H9 (cell line): ENCODE data around the gene INPP5A. TPM values are rescaled to one million over a fixed set of nuclear protein-coding genes. Genes with fewer than 3 reads are reported as not detected.

Source experiments
- DNase-seq: peaks from one replicate; pipeline ENCODE4 v3.0.0-alpha.2; 2017
- H2AFZ ChIP-seq: one replicate; pipeline ENCODE4 v1.6.1; 2013; ENCODE audit warnings: mild to moderate bottlenecking, low read length, control low read depth, moderate library complexity
- H2AK5ac ChIP-seq: 2 replicates; pipeline ENCODE4 v1.6.1; 2013; ENCODE audit warnings: low read length, control low read depth, mixed read lengths; ENCODE audit not compliant: insufficient read length
- H2BK120ac ChIP-seq: one replicate; pipeline ENCODE4 v1.6.1; 2013; ENCODE audit warnings: low read depth, mild to moderate bottlenecking, low read length, control low read depth, inconsistent platforms; ENCODE audit not compliant: poor library complexity, severe bottlenecking
- H2BK12ac ChIP-seq: 2 replicates; pipeline ENCODE4 v1.6.1; 2013; ENCODE audit warnings: low read length, control low read depth, mixed read lengths, low read depth; ENCODE audit not compliant: insufficient read length
- H2BK15ac ChIP-seq: 2 replicates; pipeline ENCODE4 v1.6.1; 2013; ENCODE audit warnings: low read depth, low read length, control low read depth
- H2BK20ac ChIP-seq: one replicate; pipeline ENCODE4 v1.6.1; 2013; ENCODE audit warnings: low read depth, mild to moderate bottlenecking, low read length, control low read depth, inconsistent platforms; ENCODE audit not compliant: poor library complexity, severe bottlenecking
- H2BK5ac ChIP-seq: 2 replicates; pipeline ENCODE4 v1.6.1; 2013; ENCODE audit warnings: low read length, control low read depth, mixed read lengths; ENCODE audit not compliant: insufficient read length
- H3K14ac ChIP-seq: 2 replicates; pipeline ENCODE4 v1.6.1; 2013; ENCODE audit warnings: low read length, control low read depth; ENCODE audit not compliant: insufficient read depth
- H3K18ac ChIP-seq: 2 replicates; pipeline ENCODE4 v1.6.1; 2013; ENCODE audit warnings: low read depth, mild to moderate bottlenecking, mixed read lengths, low read length, control low read depth; ENCODE audit not compliant: insufficient read length
- H3K23ac ChIP-seq: 2 replicates; pipeline ENCODE4 v1.6.1; 2013; ENCODE audit warnings: low read length, control low read depth, mixed read lengths, low read depth; ENCODE audit not compliant: insufficient read length
- H3K23me2 ChIP-seq: 2 replicates; pipeline ENCODE4 v1.6.1; 2013; ENCODE audit warnings: low read depth, mild to moderate bottlenecking, mixed read lengths, low read length, control low read depth; ENCODE audit not compliant: insufficient read length, poor library complexity, severe bottlenecking
- H3K27ac ChIP-seq: 2 replicates; pipeline ENCODE4 v1.5.1; 2013; ENCODE audit warnings: low read length, control low read depth, mixed read lengths, low read depth; ENCODE audit not compliant: insufficient read length
- H3K27me3 ChIP-seq: 2 replicates; pipeline ENCODE4 v1.6.1; 2013; ENCODE audit warnings: low read length, control low read depth, inconsistent platforms; ENCODE audit not compliant: insufficient read depth
- H3K4ac ChIP-seq: 2 replicates; pipeline ENCODE4 v1.6.1; 2013; ENCODE audit warnings: low read depth, mild to moderate bottlenecking, control low read depth, inconsistent platforms, low read length, moderate library complexity
- H3K4me1 ChIP-seq: 2 replicates; pipeline ENCODE4 v1.6.1; 2013; ENCODE audit warnings: low read length, control low read depth, inconsistent platforms; ENCODE audit not compliant: insufficient read depth
- H3K4me2 ChIP-seq: 2 replicates; pipeline ENCODE4 v1.6.1; 2013; ENCODE audit warnings: low read length, control low read depth, mixed read lengths; ENCODE audit not compliant: insufficient read length, insufficient read depth
- H3K56ac ChIP-seq: 2 replicates; pipeline ENCODE4 v1.6.1; 2013; ENCODE audit warnings: low read depth, mild to moderate bottlenecking, mixed read lengths, low read length, control low read depth; ENCODE audit not compliant: insufficient read length
- H3K79me1 ChIP-seq: 2 replicates; pipeline ENCODE4 v1.6.1; 2013; ENCODE audit warnings: low read depth, mild to moderate bottlenecking, moderate library complexity, low read length, control low read depth, inconsistent platforms; ENCODE audit not compliant: insufficient read depth, poor library complexity, severe bottlenecking
- H3K79me2 ChIP-seq: 2 replicates; pipeline ENCODE4 v1.6.1; 2013; ENCODE audit warnings: low read length, control low read depth, inconsistent platforms; ENCODE audit not compliant: insufficient read depth
- H3K9ac ChIP-seq: 2 replicates; pipeline ENCODE4 v1.6.1; 2013; ENCODE audit warnings: low read length, control low read depth, mixed read lengths; ENCODE audit not compliant: insufficient read length; ENCODE audit errors: extremely low read depth
- H3K9me3 ChIP-seq: one replicate; pipeline ENCODE4 v1.6.1; 2013; ENCODE audit warnings: low read depth, low read length, inconsistent platforms; ENCODE audit not compliant: control insufficient read depth
- H3T11ph ChIP-seq: one replicate; pipeline ENCODE4 v1.6.1; 2013; ENCODE audit warnings: mild to moderate bottlenecking, low read length, control low read depth, inconsistent platforms
- H4K20me1 ChIP-seq: one replicate; pipeline ENCODE4 v1.6.1; 2013; ENCODE audit not compliant: control insufficient read depth, insufficient read length, insufficient read depth
- H4K5ac ChIP-seq: 2 replicates; pipeline ENCODE4 v1.6.1; 2013; ENCODE audit warnings: low read depth, mild to moderate bottlenecking, mixed read lengths, low read length, control low read depth; ENCODE audit not compliant: insufficient read length
- H4K8ac ChIP-seq: replicated peaks from 2 replicates; pipeline ENCODE4 v1.6.1; 2013; ENCODE audit warnings: low read length, control low read depth, mixed read lengths, low read depth; ENCODE audit not compliant: insufficient read length
- H4K91ac ChIP-seq: 2 replicates; pipeline ENCODE4 v1.6.1; 2013; ENCODE audit warnings: low read depth, mild to moderate bottlenecking, moderate library complexity, mixed read lengths, low read length, control low read depth; ENCODE audit not compliant: insufficient read length
- H3K27ac Mint-ChIP-seq, 3 experiments: 2 replicates in 2 of 3; 3 replicates in 1 of 3; pipeline ENCODE4 v1.8.0; 2020 to 2021; ENCODE audit warnings: mixed read lengths in 3 of 3, mild to moderate bottlenecking in 1 of 3, moderate library complexity in 1 of 3
- H3K27me3 Mint-ChIP-seq: 2 replicates; pipeline ENCODE4 v1.8.0; 2021; ENCODE audit warnings: low read depth, mild to moderate bottlenecking, moderate library complexity, mixed read lengths
- H3K36me3 Mint-ChIP-seq, 3 experiments: 2 replicates in 2 of 3; 3 replicates in 1 of 3; pipeline ENCODE4 v1.8.0; 2020 to 2021; ENCODE audit warnings: low read depth in 3 of 3, mixed read lengths in 3 of 3; ENCODE audit not compliant: insufficient read depth in 1 of 3
- H3K4me1 Mint-ChIP-seq, 2 experiments: 2 replicates each; pipeline ENCODE4 v1.8.0; 2020; ENCODE audit warnings: mixed read lengths in 2 of 2
- H3K4me3 Mint-ChIP-seq, 2 experiments: 2 replicates in 1 of 2; 3 replicates in 1 of 2; pipeline ENCODE4 v1.8.0; 2020 to 2021; ENCODE audit warnings: mild to moderate bottlenecking in 2 of 2, mixed read lengths in 2 of 2, moderate library complexity in 1 of 2
- H3K9me3 Mint-ChIP-seq, 2 experiments: 2 replicates in 1 of 2; 3 replicates in 1 of 2; pipeline ENCODE4 v1.8.0; 2020; ENCODE audit warnings: mild to moderate bottlenecking in 2 of 2, mixed read lengths in 2 of 2, moderate library complexity in 1 of 2
- WGBS: extraction: QIAGEN DNeasy Blood & Tissue Kit; methylation state at CpG from one replicate; pipeline ENCODE4 v1.1.7; 2013; ENCODE audit warnings: missing lambda C conversion rate, low lambda C conversion rate, mixed read lengths; ENCODE audit not compliant: insufficient read length; ENCODE audit errors: extremely low coverage; 5-methylcytosine and 5-hydroxymethylcytosine counted together
- total RNA-seq: library from RNA; stranded (reverse); gene quantifications from 2 replicates; pipeline ENCODE4 v1.2.1, GENCODE V29; 2021
- TF ChIP-seq, protein P1 (sequence below): fragments of 200-600 bp; sonication (generic); conservative IDR thresholded peaks from 3 replicates; pipeline ENCODE4 v1.8.0; 2021; ENCODE audit warnings: antibody characterized with exemption, mild to moderate bottlenecking

Gene INPP5A
- total RNA-seq, 1 experiment from 2014 or later: 17.7 TPM

DNA sequence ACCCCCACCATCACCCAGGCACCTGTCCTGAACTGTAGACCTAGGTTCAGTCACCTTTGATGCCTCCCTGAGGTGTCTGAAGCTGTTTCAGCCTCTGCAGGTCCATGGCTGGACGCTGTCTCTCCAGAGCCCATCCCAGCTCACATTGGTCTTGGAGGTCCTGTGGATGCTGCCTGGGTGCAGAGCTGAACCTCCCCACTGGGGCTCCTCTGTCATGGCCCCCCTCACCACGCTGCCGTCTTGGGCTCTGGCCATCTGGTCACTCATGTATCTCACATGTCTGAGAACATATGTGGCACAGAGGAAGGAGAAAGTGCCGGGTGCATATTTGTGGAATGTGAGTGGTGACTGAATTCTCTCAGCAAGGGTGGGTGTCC is 139.5 kb downstream of the INPP5A start:
- H2BK12ac ChIP-seq: no peak overlapping the region
- peaks cover 5 to 16% of the 10 kb centered on the region in 2 experiments; a peak in 3 of 5 replicates for H3K9me3 Mint-ChIP-seq
- H3K27ac ChIP-seq: no peak overlapping the region
- no peak overlapping the region for H3K9ac ChIP-seq
- no peak overlapping the region for H2BK20ac ChIP-seq
- no peaks in the 10 kb centered on the region; the same call in none of the 2 replicates for H3K27me3 Mint-ChIP-seq
- no peaks in the 10 kb centered on the region for H3K4me1 Mint-ChIP-seq
- no peaks in the 10 kb centered on the region for H3K27me3 ChIP-seq
- H3K4me1 ChIP-seq: no peaks in the 10 kb centered on the region
- H2BK120ac ChIP-seq: no peak overlapping the region
- H3K27ac Mint-ChIP-seq: no peak overlapping the region
- no peak overlapping the region for H2BK5ac ChIP-seq
- no peak overlapping the region for H3K4me2 ChIP-seq
- no peak overlapping the region for H3K4me3 Mint-ChIP-seq
- TF ChIP-seq, protein P1, sequence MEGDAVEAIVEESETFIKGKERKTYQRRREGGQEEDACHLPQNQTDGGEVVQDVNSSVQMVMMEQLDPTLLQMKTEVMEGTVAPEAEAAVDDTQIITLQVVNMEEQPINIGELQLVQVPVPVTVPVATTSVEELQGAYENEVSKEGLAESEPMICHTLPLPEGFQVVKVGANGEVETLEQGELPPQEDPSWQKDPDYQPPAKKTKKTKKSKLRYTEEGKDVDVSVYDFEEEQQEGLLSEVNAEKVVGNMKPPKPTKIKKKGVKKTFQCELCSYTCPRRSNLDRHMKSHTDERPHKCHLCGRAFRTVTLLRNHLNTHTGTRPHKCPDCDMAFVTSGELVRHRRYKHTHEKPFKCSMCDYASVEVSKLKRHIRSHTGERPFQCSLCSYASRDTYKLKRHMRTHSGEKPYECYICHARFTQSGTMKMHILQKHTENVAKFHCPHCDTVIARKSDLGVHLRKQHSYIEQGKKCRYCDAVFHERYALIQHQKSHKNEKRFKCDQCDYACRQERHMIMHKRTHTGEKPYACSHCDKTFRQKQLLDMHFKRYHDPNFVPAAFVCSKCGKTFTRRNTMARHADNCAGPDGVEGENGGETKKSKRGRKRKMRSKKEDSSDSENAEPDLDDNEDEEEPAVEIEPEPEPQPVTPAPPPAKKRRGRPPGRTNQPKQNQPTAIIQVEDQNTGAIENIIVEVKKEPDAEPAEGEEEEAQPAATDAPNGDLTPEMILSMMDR: no peak
- no peak overlapping the region for H3K4ac ChIP-seq
- H3K23ac ChIP-seq: no peak overlapping the region
- H3K18ac ChIP-seq: no peak overlapping the region
- H3K9me3 ChIP-seq: no peaks in the 10 kb centered on the region
- H3K36me3 Mint-ChIP-seq: peaks cover 0 to 16% (median 7%) of the 10 kb centered on the region in 3 experiments; a peak in 5 of 7 replicates
- no peak overlapping the region for H2BK15ac ChIP-seq
- H3K23me2 ChIP-seq: no peaks in the 10 kb centered on the region
- no peak overlapping the region for H3T11ph ChIP-seq
- no peak overlapping the region for H4K91ac ChIP-seq
- no peaks in the 10 kb centered on the region for H3K79me2 ChIP-seq
- H3K14ac ChIP-seq: no peak overlapping the region
- H4K8ac ChIP-seq: no peak overlapping the region
- H2AK5ac ChIP-seq: no peak overlapping the region
- no peaks in the 10 kb centered on the region for H3K79me1 ChIP-seq
- WGBS: no CpG with 5 or more reads among the region's 4 CpGs
- no peak overlapping the region for H3K56ac ChIP-seq
- no peak overlapping the region for H2AFZ ChIP-seq
- DNase-seq: peak; percentile 5
- H4K5ac ChIP-seq: no peak overlapping the region
- no peaks in the 10 kb centered on the region for H4K20me1 ChIP-seq
